K562 (cell line): ENCODE results near the gene SV2C. TPM values are rescaled to one million over a fixed set of nuclear protein-coding genes. Genes with fewer than 3 reads are reported as not detected.

Experiments used
- ATAC-seq: fragments of 200-7000 bp; cut with Tn5 transposase; 3 replicates; pipeline ENCODE4 v1.9.1; 2020; ENCODE audit warnings: moderate library complexity
- BruUV-seq: library from RNA; stranded (reverse); fragments of 400-500 nt; replicated peaks from 2 replicates; lab custom pipeline; 2021; lab: Mats Ljungman, UMichigan
- CTCF ChIA-PET: fragments of 300-600 bp; formaldehyde crosslinking; extraction: SDS; loops from one replicate; lab custom pipeline; 2021; ENCODE audit warnings: low intra/inter-chr PET ratio; lab: Yijun Ruan, JAX
- POLR2A ChIA-PET: fragments of 300-600, 350-650 bp; sonication (Branson Sonifier 250); formaldehyde crosslinking; extraction: SDS; loops from one replicate; lab custom pipeline; 2021; ENCODE audit warnings: antibody characterized with exemption, inconsistent platforms; lab: Yijun Ruan, JAX
- DNase-seq, 4 experiments: peaks; one replicate each; pipeline versions ENCODE4 v3.0.0 to v3.0.0-alpha.2; 2011 to 2018; ENCODE audit warnings: low spot score in 3 of 4, mixed read lengths in 3 of 4; ENCODE audit errors: extremely low read depth in 1 of 4
- FAIRE-seq: peaks from 2 replicates; lab custom pipeline; 2011; peaks lifted over from hg19 to GRCh38; lab: Jason Lieb, UNC
- H2AFZ ChIP-seq: 2 replicates; pipeline ENCODE4 v1.6.0; 2011; ENCODE audit warnings: low read depth, low read length, control low read depth, inconsistent platforms
- H3K27ac ChIP-seq: fragments of 200-600 bp; 3 replicates; pipeline ENCODE4 v1.8.0; 2011; ENCODE audit warnings: low read depth, mild to moderate bottlenecking, control low read depth, inconsistent platforms, low read length, moderate library complexity, mixed read lengths; ENCODE audit errors: extremely low read depth
- H3K27me3 ChIP-seq, 2 experiments: fragments of 300-600 bp in 1 of 2; 2 replicates in 1 of 2; 3 replicates in 1 of 2; pipeline versions ENCODE4 v1.6.0 to v1.8.0; 2011; ENCODE audit warnings: inconsistent platforms in 2 of 2, low read length in 2 of 2, mild to moderate bottlenecking in 1 of 2, mixed read lengths in 1 of 2, moderate library complexity in 1 of 2; ENCODE audit not compliant: control insufficient read depth in 2 of 2, insufficient read depth in 2 of 2
- H3K36me3 ChIP-seq: fragments of 300-600 bp; 3 replicates; pipeline ENCODE4 v1.8.0; 2011; ENCODE audit warnings: mild to moderate bottlenecking, low read length, inconsistent platforms; ENCODE audit not compliant: control insufficient read depth, insufficient read depth
- H3K4me1 ChIP-seq, 2 experiments: fragments of 200-600 bp in 1 of 2; replicated peaks in 1 of 2; 2 replicates in 1 of 2; 3 replicates in 1 of 2; pipeline versions ENCODE4 v1.5.1 to v1.8.0; 2011; ENCODE audit warnings: inconsistent platforms in 2 of 2, low read length in 2 of 2, mild to moderate bottlenecking in 1 of 2, mixed read lengths in 1 of 2, moderate library complexity in 1 of 2; ENCODE audit not compliant: control insufficient read depth in 2 of 2, insufficient read depth in 2 of 2
- H3K4me2 ChIP-seq: 2 replicates; pipeline ENCODE4 v1.6.1; 2011; ENCODE audit warnings: low read length, control low read depth, inconsistent platforms, mixed read lengths; ENCODE audit not compliant: insufficient read depth
- H3K4me3 ChIP-seq: fragments of 200-600 bp; sonication (generic), shearing (Covaris generic); 2 replicates; pipeline ENCODE4 v1.5.1; 2016; ENCODE audit warnings: control low read depth, inconsistent platforms
- H3K79me2 ChIP-seq: fragments of 200-600 bp; 3 replicates; pipeline ENCODE4 v1.8.0; 2011; ENCODE audit warnings: low read length, inconsistent platforms; ENCODE audit not compliant: control insufficient read depth, insufficient read depth
- H3K9ac ChIP-seq, 2 experiments: 2 replicates each; pipeline versions ENCODE4 v1.6.0 to v1.6.1; 2011; ENCODE audit warnings: low read depth in 2 of 2, low read length in 2 of 2, control low read depth in 1 of 2, inconsistent platforms in 1 of 2, mild to moderate bottlenecking in 1 of 2, mixed read lengths in 1 of 2; ENCODE audit not compliant: insufficient read depth in 1 of 2
- H3K9me1 ChIP-seq: one replicate; pipeline ENCODE4 v1.6.0; 2011; ENCODE audit warnings: inconsistent platforms, mild to moderate bottlenecking, low read length, moderate library complexity; ENCODE audit not compliant: control insufficient read depth, insufficient read depth
- H3K9me3 ChIP-seq: replicated peaks from 2 replicates; pipeline ENCODE4 v1.5.1; 2011; ENCODE audit warnings: low read depth, low read length, inconsistent platforms; ENCODE audit not compliant: control insufficient read depth, insufficient read depth
- H4K20me1 ChIP-seq: replicated peaks from 2 replicates; pipeline ENCODE4 v1.6.1; 2011; ENCODE audit warnings: low read length, inconsistent platforms, mixed read lengths; ENCODE audit not compliant: control insufficient read depth, insufficient read depth
- ATF1 ChIP-seq, 2 experiments: fragments of 450-650 bp in 1 of 2; IDR thresholded peaks; 2 replicates each; pipeline ENCODE4 v1.6.1; 2016; ENCODE audit warnings: missing compliant biosample characterization in 1 of 2, missing genetic modification characterization in 1 of 2
- CC2D1A ChIP-seq: fragments of 450-650 bp; IDR thresholded peaks from 2 replicates; pipeline ENCODE4 v1.6.1; 2017; ENCODE audit warnings: mild to moderate bottlenecking
- EGR1 ChIP-seq: fragments of 450-650 bp; conservative IDR thresholded peaks from 2 replicates; pipeline ENCODE4 v1.6.1; 2017; ENCODE audit warnings: mild to moderate bottlenecking
- KAT2B ChIP-seq: IDR thresholded peaks from one replicate; pipeline ENCODE4 v1.6.1; 2012; ENCODE audit warnings: low read depth, mild to moderate bottlenecking, control low read depth, inconsistent platforms, low read length, moderate library complexity
- LARP7 ChIP-seq: fragments of 450-650 bp; IDR thresholded peaks from 2 replicates; pipeline ENCODE4 v1.6.1; 2016
- SPI1 ChIP-seq: IDR thresholded peaks from 2 replicates; pipeline ENCODE4 v1.6.1; 2011; ENCODE audit warnings: low read depth, low read length, control low read depth, borderline replicate concordance
- ZBTB5 ChIP-seq: fragments of 450-650 bp; IDR thresholded peaks from 2 replicates; pipeline ENCODE4 v1.6.1; 2017; ENCODE audit warnings: antibody characterized with exemption
- ZKSCAN8 ChIP-seq: fragments of 200-800 bp; sonication (Bioruptor generic); IDR thresholded peaks from 2 replicates; pipeline ENCODE4 v1.6.1; 2016; ENCODE audit warnings: missing genetic modification characterization, missing compliant biosample characterization
- WGBS: fragments of 100-300 bp; shearing (Covaris generic); methylation state at CpG from one replicate; pipeline ENCODE4 v1.1.6; 2016; ENCODE audit warnings: low coverage, mixed read lengths; ENCODE audit not compliant: insufficient coverage; ENCODE audit errors: missing lambda C conversion rate; 5-methylcytosine and 5-hydroxymethylcytosine counted together
- in situ Hi-C: fragments of 300-500 bp; cut with MboI; formaldehyde crosslinking; loops from 4 replicates; pipeline ENCODE4 v1.15.0; 2018; ENCODE audit warnings: inconsistent platforms, mixed read lengths
- intact Hi-C: fragments of 100-400 bp; cut with micrococcal nuclease; formaldehyde crosslinking; loops from 2 replicates; pipeline ENCODE4 v1.14.2; 2022
- polyA plus RNA-seq, 8 experiments: library from polyadenylated mRNA; depleted of rRNA in 4 of 8; stranded (reverse) in 5 of 8; unstranded in 3 of 8; fragments of >200 nt; fragmentation: Nextera tagmentation in 2 of 8; fragmentation: Illumina TruSeq in 1 of 8; extraction: Ambion mirVana in 2 of 8; extraction: Trizol in 1 of 8; gene quantifications; 2 replicates each; pipeline versions ENCODE4 v1.2.1 to v1.2.3, GENCODE V29; 2011 to 2014; ENCODE audit warnings: inconsistent platforms in 1 of 8, missing spikeins in 1 of 8
- total RNA-seq, 7 experiments: library from RNA; depleted of rRNA in 6 of 7; stranded (reverse); fragments of >200 nt in 6 of 7; fragmentation: Illumina TruSeq in 2 of 7; extraction: Trizol in 2 of 7; gene quantifications; 2 replicates each; pipeline versions ENCODE4 v1.2.1 to v1.2.3, GENCODE V29; 2011 to 2021; ENCODE audit warnings: low replicate concordance in 1 of 7

Gene SV2C
- total and polyA plus RNA-seq, 9 of the 15 experiments (the other 6 are each of a cell fraction or from before 2014, with no cell fraction given) = 0.05 TPM; not detected in 8

DNA sequence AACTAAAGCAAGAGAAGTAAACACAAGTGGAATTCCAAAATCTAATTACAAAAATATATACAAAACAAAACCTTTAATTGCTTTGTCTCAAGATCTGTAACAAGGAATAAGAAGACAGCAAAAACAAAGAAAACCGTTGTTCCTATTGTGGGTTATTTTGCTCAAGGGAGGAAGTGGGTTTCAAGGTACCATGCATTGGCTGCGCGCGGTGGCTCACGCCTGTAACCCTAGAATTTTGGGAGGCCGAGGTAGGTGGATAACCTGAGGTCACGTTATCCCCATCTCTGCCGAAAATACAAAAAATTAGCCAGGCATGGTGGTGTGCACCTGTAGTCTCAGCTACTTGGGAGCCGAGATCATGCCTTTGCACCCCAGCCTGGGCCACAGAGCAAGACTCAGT lies 307.8 kb downstream of the SV2C start:
- no peaks in the 10 kb centered on the region; a peak in 1 of 5 replicates for H3K4me1 ChIP-seq
- no peak for ATAC-seq
- intact Hi-C loops = no loop called here

GRCh38 chr5:76393035-76393680 lies 310.0 kb downstream of the SV2C start:
- POLR2A ChIA-PET = interaction anchor here (1.5 kb wide), 1 partner anchor 9 kb away, joined by 4 read pairs; no protein-coding TSS in a partner anchor

More for the DNA sequence above, 307.8 kb downstream of the SV2C start:
- ChIA-PET CTCF (no interaction called here), POLR2A (no interaction called here)
- Histone ChIP-seq H3K36me3 (no peaks in the 10 kb centered on the region), H3K9ac (no peak overlapping the region), H3K27ac (no peak overlapping the region), H3K79me2 (no peaks in the 10 kb centered on the region), H3K9me3 (no peaks in the 10 kb centered on the region), H2AFZ (no peak overlapping the region), H3K4me3 (no peak overlapping the region), H4K20me1 (no peaks in the 10 kb centered on the region), H3K9me1 (no peaks in the 10 kb centered on the region), H3K4me2 (no peak overlapping the region), H3K27me3 (no peaks in the 10 kb centered on the region)
- no TSS peak for BruUV-seq
- FAIRE-seq (no peak), DNase-seq (no peak)
- in situ Hi-C loops = loop anchor here (10.0 kb wide), 1 partner anchor 1006 kb away; no protein-coding TSS in a partner anchor
- 0 out of 2 replicates have a peak, but pooled peaks have one; percentile 27 for TF ChIP-seq SPI1
- TF ChIP-seq LARP7 = no peak
- 63% methylated on average over 9 of the region's 9 CpGs for WGBS

More at GRCh38 chr5:76393035-76393680, 310.0 kb downstream of the SV2C start:
- Histone ChIP-seq H3K9me1 (no peaks in the 10 kb centered on the region), H3K36me3 (no peaks in the 10 kb centered on the region), H3K27ac (no peak overlapping the region), H2AFZ (peak overlapping the region; percentile 67), H3K27me3 (no peaks in the 10 kb centered on the region), H3K4me2 (no peak overlapping the region), H3K4me3 (no peak overlapping the region), H3K9ac (no peak overlapping the region), H3K4me1 (no peaks in the 10 kb centered on the region; a peak in 1 of 5 replicates), H4K20me1 (no peaks in the 10 kb centered on the region), H3K79me2 (no peaks in the 10 kb centered on the region), H3K9me3 (no peaks in the 10 kb centered on the region)
- no peak for TF ChIP-seq EGR1
- TF ChIP-seq KAT2B = no peak
- TF ChIP-seq CC2D1A = no peak
- no peak for TF ChIP-seq ZBTB5
- peak; percentile 86 for TF ChIP-seq ZKSCAN8 (CRISPR knock-in tag)
- no peak for TF ChIP-seq ATF1 (CRISPR knock-in tag; IDR thresholded peaks at IDR 0.05)
- TF ChIP-seq ATF1 (tag; IDR thresholded peaks at IDR 0.05) = no peak
- intact Hi-C loops = no loop called here
- peak; percentile 26 for FAIRE-seq
- in situ Hi-C loops = loop anchor here (10.0 kb wide), 1 partner anchor 1008 kb away; no protein-coding TSS in a partner anchor
- no peak for ATAC-seq
- WGBS = 33% methylated on average over 5 of the region's 5 CpGs
- DNase-seq = no peak
- CTCF ChIA-PET = no interaction called here
- no TSS peak for BruUV-seq
